ENCODE measurements around the gene GRM3. TPM values are rescaled to one million over a fixed set of nuclear protein-coding genes. Genes with fewer than 3 reads are reported as not detected.

The GRM3 gene
- total RNA-seq, 2 donors from 2014 or later: not detected

DNA sequence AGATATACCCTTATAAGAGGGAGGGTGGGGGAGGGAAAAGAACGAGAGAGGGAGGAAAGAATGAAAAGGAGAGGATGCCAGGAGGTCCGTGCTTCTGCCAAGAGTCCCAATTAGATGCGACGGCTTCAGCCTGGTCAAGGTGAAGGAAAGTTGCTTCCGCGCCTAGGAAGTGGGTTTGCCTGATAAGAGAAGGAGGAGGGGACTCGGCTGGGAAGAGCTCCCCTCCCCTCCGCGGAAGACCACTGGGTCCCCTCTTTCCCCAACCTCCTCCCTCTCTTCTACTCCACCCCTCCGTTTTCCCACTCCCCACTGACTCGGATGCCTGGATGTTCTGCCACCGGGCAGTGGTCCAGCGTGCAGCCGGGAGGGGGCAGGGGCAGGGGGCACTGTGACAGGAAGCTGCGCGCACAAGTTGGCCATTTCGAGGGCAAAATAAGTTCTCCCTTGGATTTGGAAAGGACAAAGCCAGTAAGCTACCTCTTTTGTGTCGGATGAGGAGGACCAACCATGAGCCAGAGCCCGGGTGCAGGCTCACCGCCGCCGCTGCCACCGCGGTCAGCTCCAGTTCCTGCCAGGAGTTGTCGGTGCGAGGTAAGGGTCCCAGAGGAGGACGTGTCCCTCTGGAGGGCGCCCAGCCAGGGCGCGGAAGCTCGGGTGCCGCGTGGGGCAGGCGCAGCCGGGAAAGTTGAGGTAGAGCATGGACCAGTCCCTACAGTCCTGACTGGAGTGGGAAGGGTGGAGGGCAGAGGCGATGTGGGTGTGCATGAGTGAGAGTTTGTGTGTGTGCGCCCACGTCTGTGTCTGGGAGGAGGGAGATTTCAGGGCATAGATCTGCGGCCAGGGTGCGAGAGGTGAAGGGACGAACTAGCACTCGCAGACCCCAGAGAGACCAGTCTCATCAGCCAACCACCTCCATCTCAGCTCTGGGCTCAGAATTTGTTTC lies 844 bp downstream of the GRM3 start:
- Histone ChIP-seq H3K4me1 (ENCODE audit: control insufficient read depth in 1 of 2, low read depth in 2 of 2) (peaks cover 6 to 23% of the 10 kb centered on the region in 2 donors), H3K36me3 (no peaks in the 10 kb centered on the region), H3K4me3 (peak overlapping the region; percentile 65), H3K27me3 (replicated peaks; ENCODE audit: insufficient read depth) (no peaks in the 10 kb centered on the region), H3K9me3 (no peaks in the 10 kb centered on the region), H3K27ac (no peak overlapping the region)
- no peak for DNase-seq (ENCODE audit: low spot score)
- no peak for ATAC-seq (ENCODE audit: insufficient number of reproducible peaks, low FRiP score, low read depth)
- no peak for TF ChIP-seq CTCF (IDR thresholded peaks at IDR 0.05)

GRCh38 chr7:86645225-86645608 lies 1.5 kb downstream of the GRM3 start:
- no peak for DNase-seq (ENCODE audit: low spot score)

DNA sequence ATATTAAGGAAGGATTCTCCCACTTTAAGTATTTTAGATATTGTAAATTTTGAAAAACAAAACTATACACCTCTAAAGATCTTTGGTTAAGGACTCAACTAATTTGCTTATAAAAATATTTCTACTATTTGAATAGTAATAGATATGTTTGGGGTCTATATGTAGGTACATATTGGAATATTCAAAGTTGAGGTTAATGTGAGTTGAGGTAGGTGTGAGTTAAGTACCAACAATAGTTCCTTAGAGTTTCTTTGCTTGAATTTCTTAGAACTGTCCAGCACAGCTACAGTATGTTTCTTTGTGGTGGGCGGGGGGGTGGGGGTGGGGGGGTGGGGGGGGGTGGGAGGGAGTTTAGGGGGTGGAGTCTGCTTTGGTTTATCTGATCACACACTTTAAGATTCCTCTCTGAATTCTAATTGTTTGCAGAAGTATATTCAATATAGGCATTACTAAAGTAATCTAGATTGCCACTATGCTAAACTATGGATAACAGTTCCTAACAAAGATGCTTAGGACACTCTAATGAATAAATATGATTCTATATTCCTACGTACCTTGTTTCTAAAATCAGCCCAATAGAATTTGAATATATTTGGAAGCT lies 2.1 kb downstream of the GRM3 start:
- no peaks in the 10 kb centered on the region for H3K36me3 ChIP-seq
- no peak overlapping the region for H3K27ac ChIP-seq
- H3K4me1 ChIP-seq (ENCODE audit: control insufficient read depth in 1 of 2, low read depth in 2 of 2): peaks cover 6 to 23% of the 10 kb centered on the region in 2 donors
- ATAC-seq (ENCODE audit: insufficient number of reproducible peaks, low FRiP score, low read depth) (no peak), DNase-seq (ENCODE audit: low spot score) (no peak)
- TF ChIP-seq CTCF (IDR thresholded peaks at IDR 0.05): no peak
- no peaks in the 10 kb centered on the region for H3K9me3 ChIP-seq
- no peaks in the 10 kb centered on the region for H3K27me3 ChIP-seq (replicated peaks; ENCODE audit: insufficient read depth)
- no peak overlapping the region for H3K4me3 ChIP-seq

More at GRCh38 chr7:86645225-86645608, 1.5 kb downstream of the GRM3 start:
- Histone ChIP-seq H3K4me1 (ENCODE audit: control insufficient read depth in 1 of 2, low read depth in 2 of 2) (peaks cover 6 to 23% of the 10 kb centered on the region in 2 donors), H3K4me3 (peak overlapping the region; percentile 65), H3K36me3 (no peaks in the 10 kb centered on the region), H3K27me3 (replicated peaks; ENCODE audit: insufficient read depth) (no peaks in the 10 kb centered on the region), H3K9me3 (no peaks in the 10 kb centered on the region), H3K27ac (no peak overlapping the region)
- no peak for TF ChIP-seq CTCF (IDR thresholded peaks at IDR 0.05)
- no peak for ATAC-seq (ENCODE audit: insufficient number of reproducible peaks, low FRiP score, low read depth)

- DNase-seq (ENCODE audit: low spot score) (no peak), ATAC-seq (ENCODE audit: insufficient number of reproducible peaks, low FRiP score, low read depth) (no peak)
Observed at GRCh38 chr7:86647385-86648094, 3.8 kb downstream of the GRM3 start.

More at GRCh38 chr7:86647385-86648094, 3.8 kb downstream of the GRM3 start:
- H3K9me3 ChIP-seq: no peaks in the 10 kb centered on the region
- TF ChIP-seq CTCF (IDR thresholded peaks at IDR 0.05): no peak
- no peaks in the 10 kb centered on the region for H3K27me3 ChIP-seq (replicated peaks; ENCODE audit: insufficient read depth)
- H3K4me3 ChIP-seq: no peak overlapping the region
- peaks cover 6 to 23% of the 10 kb centered on the region in 2 donors for H3K4me1 ChIP-seq (ENCODE audit: control insufficient read depth in 1 of 2, low read depth in 2 of 2)
- H3K27ac ChIP-seq: no peak overlapping the region
- H3K36me3 ChIP-seq: no peaks in the 10 kb centered on the region
